ENCODE data around the gene LMF1. TPM values are rescaled to one million over a fixed set of nuclear protein-coding genes. Genes with fewer than 3 reads are reported as not detected.

LMF1 gene
- total and polyA plus RNA-seq, 9 of the 15 experiments (the other 6 are each of a cell fraction or from before 2014, with no cell fraction given): 0.11 to 1.6 (median 0.55) TPM; not detected in 1

GRCh38 chr16:970386-970765, 408 bp downstream of the LMF1 start (continued):
- TF ChIP-seq ZBTB2 (IDR thresholded peaks at IDR 0.05) (no peak), CBX2 (IDR thresholded peaks at IDR 0.05; ENCODE audit: insufficient read depth, low read length, poor library complexity, severe bottlenecking) (no peak), ZNF175 (CRISPR knock-in tag; IDR thresholded peaks at IDR 0.05; ENCODE audit: low read depth) (no peak), SP2 (IDR thresholded peaks at IDR 0.05; ENCODE audit: extremely low read depth, low read depth, low read length, poor library complexity, severe bottlenecking) (no peak), IRF1 (CRISPR knock-in tag; IDR thresholded peaks at IDR 0.05; ENCODE audit: borderline replicate concordance) (no peak), STAT5A (IDR thresholded peaks at IDR 0.05; ENCODE audit: borderline replicate concordance, low read length) (no peak), E2F4 (CRISPR knock-in tag; IDR thresholded peaks at IDR 0.05; ENCODE audit: low read depth) (no peak)

Measured in K562 (cell line).